ENCODE results near the gene SIL1. TPM values are rescaled to one million over a fixed set of nuclear protein-coding genes. Genes with fewer than 3 reads are reported as not detected.

The SIL1 gene
- total RNA-seq, 1 experiment from 2014 or later: 10.7 TPM

DNA sequence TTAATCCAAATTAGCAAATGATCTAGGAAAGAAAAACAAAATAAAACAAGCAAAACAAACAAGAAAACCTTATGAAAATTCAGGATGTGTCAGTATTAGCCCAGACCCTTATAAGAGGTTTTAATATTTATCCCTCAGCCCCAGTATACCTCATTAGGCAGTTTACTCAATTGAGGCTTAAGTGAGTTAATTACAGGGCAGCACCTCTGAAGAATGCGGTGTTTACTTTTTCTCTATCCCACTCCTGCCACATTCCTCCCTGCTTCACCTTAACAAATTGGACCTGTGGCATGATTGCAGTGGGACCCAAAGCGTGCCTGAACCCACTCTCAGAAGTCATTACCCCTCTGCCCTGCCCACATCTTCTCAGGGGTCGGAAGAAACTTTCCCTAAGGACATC is 67.1 kb downstream of the SIL1 start:
- no peaks in the 10 kb centered on the region for H3K9me3 Mint-ChIP-seq
- H3K27ac Mint-ChIP-seq: no peak overlapping the region
- H3K27me3 Mint-ChIP-seq (ENCODE audit: low read depth): no peaks in the 10 kb centered on the region
- TF ChIP-seq RELA (CRISPR knock-in tag; IDR thresholded peaks at IDR 0.05; ENCODE audit: borderline replicate concordance): no peak
- TF ChIP-seq ETV6 (CRISPR knock-in tag; IDR thresholded peaks at IDR 0.05): no peak
- TF ChIP-seq, protein P1, sequence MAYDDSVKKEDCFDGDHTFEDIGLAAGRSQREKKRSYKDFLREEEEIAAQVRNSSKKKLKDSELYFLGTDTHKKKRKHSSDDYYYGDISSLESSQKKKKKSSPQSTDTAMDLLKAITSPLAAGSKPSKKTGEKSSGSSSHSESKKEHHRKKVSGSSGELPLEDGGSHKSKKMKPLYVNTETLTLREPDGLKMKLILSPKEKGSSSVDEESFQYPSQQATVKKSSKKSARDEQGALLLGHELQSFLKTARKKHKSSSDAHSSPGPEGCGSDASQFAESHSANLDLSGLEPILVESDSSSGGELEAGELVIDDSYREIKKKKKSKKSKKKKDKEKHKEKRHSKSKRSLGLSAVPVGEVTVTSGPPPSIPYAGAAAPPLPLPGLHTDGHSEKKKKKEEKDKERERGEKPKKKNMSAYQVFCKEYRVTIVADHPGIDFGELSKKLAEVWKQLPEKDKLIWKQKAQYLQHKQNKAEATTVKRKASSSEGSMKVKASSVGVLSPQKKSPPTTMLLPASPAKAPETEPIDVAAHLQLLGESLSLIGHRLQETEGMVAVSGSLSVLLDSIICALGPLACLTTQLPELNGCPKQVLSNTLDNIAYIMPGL (CRISPR knock-in tag; IDR thresholded peaks at IDR 0.05): no peak
- TF ChIP-seq ZNF512 (CRISPR knock-in tag; IDR thresholded peaks at IDR 0.05; ENCODE audit: borderline replicate concordance): no peak
- TF ChIP-seq, protein P2, sequence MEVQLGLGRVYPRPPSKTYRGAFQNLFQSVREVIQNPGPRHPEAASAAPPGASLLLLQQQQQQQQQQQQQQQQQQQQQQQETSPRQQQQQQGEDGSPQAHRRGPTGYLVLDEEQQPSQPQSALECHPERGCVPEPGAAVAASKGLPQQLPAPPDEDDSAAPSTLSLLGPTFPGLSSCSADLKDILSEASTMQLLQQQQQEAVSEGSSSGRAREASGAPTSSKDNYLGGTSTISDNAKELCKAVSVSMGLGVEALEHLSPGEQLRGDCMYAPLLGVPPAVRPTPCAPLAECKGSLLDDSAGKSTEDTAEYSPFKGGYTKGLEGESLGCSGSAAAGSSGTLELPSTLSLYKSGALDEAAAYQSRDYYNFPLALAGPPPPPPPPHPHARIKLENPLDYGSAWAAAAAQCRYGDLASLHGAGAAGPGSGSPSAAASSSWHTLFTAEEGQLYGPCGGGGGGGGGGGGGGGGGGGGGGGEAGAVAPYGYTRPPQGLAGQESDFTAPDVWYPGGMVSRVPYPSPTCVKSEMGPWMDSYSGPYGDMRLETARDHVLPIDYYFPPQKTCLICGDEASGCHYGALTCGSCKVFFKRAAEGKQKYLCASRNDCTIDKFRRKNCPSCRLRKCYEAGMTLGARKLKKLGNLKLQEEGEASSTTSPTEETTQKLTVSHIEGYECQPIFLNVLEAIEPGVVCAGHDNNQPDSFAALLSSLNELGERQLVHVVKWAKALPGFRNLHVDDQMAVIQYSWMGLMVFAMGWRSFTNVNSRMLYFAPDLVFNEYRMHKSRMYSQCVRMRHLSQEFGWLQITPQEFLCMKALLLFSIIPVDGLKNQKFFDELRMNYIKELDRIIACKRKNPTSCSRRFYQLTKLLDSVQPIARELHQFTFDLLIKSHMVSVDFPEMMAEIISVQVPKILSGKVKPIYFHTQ (CRISPR knock-in tag; IDR thresholded peaks at IDR 0.05): no peak
- no peak for TF ChIP-seq PRRX2 (CRISPR knock-in tag; IDR thresholded peaks at IDR 0.05)
- no peak for TF ChIP-seq CREB1 (CRISPR knock-in tag; IDR thresholded peaks at IDR 0.05)
- no peak for TF ChIP-seq OVOL2 (CRISPR knock-in tag; IDR thresholded peaks at IDR 0.05; ENCODE audit: borderline replicate concordance)
- no peak for TF ChIP-seq TCF7 (CRISPR knock-in tag; IDR thresholded peaks at IDR 0.05; ENCODE audit: low read depth)
- no peak for TF ChIP-seq FOXK1 (CRISPR knock-in tag; IDR thresholded peaks at IDR 0.05)
- no peak for TF ChIP-seq PREB (CRISPR knock-in tag; IDR thresholded peaks at IDR 0.05; ENCODE audit: borderline replicate concordance)
- TF ChIP-seq SP1 (CRISPR knock-in tag; conservative IDR thresholded peaks at IDR 0.05): no peak
- no peak for TF ChIP-seq NFE2L1 (CRISPR knock-in tag; IDR thresholded peaks at IDR 0.05)
- TF ChIP-seq, protein P3, sequence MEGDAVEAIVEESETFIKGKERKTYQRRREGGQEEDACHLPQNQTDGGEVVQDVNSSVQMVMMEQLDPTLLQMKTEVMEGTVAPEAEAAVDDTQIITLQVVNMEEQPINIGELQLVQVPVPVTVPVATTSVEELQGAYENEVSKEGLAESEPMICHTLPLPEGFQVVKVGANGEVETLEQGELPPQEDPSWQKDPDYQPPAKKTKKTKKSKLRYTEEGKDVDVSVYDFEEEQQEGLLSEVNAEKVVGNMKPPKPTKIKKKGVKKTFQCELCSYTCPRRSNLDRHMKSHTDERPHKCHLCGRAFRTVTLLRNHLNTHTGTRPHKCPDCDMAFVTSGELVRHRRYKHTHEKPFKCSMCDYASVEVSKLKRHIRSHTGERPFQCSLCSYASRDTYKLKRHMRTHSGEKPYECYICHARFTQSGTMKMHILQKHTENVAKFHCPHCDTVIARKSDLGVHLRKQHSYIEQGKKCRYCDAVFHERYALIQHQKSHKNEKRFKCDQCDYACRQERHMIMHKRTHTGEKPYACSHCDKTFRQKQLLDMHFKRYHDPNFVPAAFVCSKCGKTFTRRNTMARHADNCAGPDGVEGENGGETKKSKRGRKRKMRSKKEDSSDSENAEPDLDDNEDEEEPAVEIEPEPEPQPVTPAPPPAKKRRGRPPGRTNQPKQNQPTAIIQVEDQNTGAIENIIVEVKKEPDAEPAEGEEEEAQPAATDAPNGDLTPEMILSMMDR (IDR thresholded peaks at IDR 0.05): no peak
- TF ChIP-seq RORB (CRISPR knock-in tag; IDR thresholded peaks at IDR 0.05): no peak
- no peak for TF ChIP-seq ZNF232 (CRISPR knock-in tag; IDR thresholded peaks at IDR 0.05)
- TF ChIP-seq ERG (CRISPR knock-in tag; IDR thresholded peaks at IDR 0.05): no peak
- TF ChIP-seq, protein P4, sequence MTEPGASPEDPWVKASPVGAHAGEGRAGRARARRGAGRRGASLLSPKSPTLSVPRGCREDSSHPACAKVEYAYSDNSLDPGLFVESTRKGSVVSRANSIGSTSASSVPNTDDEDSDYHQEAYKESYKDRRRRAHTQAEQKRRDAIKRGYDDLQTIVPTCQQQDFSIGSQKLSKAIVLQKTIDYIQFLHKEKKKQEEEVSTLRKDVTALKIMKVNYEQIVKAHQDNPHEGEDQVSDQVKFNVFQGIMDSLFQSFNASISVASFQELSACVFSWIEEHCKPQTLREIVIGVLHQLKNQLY (CRISPR knock-in tag; IDR thresholded peaks at IDR 0.05): no peak
- no peak for DNase-seq (ENCODE audit: low spot score)
- CTCF ChIA-PET: interaction anchor here (0.7 to 1.4 kb wide), 2 partner anchors 342 to 520 kb away, joined by 3 to 4 read pairs; no protein-coding TSS in a partner anchor
- no peak overlapping the region for H3K4me3 Mint-ChIP-seq
- no peak; the same call in 1 of the 2 replicates for ATAC-seq
- no peaks in the 10 kb centered on the region for H3K36me3 Mint-ChIP-seq
- POLR2A ChIA-PET: no interaction called here
- peaks cover 25% of the 10 kb centered on the region for H3K4me1 Mint-ChIP-seq

Data from WTC11 (cell line).